ENCODE data around the gene DIRAS1. TPM values are rescaled to one million over a fixed set of nuclear protein-coding genes. Genes with fewer than 3 reads are reported as not detected.

The DIRAS1 gene, protein sequence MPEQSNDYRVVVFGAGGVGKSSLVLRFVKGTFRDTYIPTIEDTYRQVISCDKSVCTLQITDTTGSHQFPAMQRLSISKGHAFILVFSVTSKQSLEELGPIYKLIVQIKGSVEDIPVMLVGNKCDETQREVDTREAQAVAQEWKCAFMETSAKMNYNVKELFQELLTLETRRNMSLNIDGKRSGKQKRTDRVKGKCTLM
- total RNA-seq, result under 1 TPM; 0.11 to 0.72 TPM

DNA sequence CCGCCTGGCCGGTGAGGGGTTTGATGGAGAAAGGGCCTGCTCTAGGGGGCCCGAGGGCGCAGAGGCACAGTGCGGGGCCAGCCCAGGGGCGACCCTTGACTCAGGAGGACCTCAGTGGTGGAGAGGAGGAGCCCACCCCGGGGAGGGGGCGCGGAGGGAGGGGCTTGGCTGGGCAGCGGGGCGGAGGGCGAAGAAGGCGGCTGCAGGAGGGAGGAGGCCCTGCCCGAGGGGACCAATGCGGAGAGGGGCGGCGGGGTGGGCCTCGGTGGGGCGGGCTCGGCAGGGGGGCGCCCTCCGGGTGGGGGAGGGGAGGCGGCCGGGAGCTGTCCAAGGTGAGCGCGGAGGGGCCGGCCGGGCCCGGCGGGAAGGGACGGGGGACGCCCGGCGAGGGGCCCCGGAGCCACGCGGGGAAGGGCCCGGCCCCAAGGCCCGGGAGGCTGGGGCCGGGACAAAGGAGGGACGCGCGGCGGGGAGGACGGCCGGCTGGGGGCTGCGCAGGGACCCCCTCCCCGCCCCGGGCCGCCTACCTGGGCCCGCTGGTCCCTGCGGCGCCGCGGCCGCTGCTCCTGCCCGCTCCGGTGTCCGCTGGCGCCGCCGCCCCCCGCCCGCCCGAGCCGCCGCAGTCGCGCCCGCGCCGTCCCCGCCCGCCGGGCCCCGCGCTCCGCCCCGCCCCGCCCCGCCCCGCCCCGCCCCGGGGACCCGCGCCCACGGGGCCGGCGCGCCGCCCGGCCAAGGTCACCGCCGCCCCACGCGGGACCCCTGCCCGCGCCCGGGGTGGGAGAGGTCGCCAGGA lies at the start of gene DIRAS1:
DIRAS1 (minus strand) TSS at position 596 of the 793 bp plus-strand sequence. CDS start 3,566 bp downstream, outside the sequence.
- Mint-ChIP-seq H3K36me3 (peaks cover 0 to under 1% of the 10 kb centered on the region in 2 donors), H3K9me3 (peaks cover 0 to under 1% of the 10 kb centered on the region in 2 donors), H3K27ac (no peak within 1 kb of the TSS)
- no peak for DNase-seq (ENCODE audit: low spot score in 2 of 2)
- peak in 1 of 2 donors; percentile 52 for ATAC-seq

DNA sequence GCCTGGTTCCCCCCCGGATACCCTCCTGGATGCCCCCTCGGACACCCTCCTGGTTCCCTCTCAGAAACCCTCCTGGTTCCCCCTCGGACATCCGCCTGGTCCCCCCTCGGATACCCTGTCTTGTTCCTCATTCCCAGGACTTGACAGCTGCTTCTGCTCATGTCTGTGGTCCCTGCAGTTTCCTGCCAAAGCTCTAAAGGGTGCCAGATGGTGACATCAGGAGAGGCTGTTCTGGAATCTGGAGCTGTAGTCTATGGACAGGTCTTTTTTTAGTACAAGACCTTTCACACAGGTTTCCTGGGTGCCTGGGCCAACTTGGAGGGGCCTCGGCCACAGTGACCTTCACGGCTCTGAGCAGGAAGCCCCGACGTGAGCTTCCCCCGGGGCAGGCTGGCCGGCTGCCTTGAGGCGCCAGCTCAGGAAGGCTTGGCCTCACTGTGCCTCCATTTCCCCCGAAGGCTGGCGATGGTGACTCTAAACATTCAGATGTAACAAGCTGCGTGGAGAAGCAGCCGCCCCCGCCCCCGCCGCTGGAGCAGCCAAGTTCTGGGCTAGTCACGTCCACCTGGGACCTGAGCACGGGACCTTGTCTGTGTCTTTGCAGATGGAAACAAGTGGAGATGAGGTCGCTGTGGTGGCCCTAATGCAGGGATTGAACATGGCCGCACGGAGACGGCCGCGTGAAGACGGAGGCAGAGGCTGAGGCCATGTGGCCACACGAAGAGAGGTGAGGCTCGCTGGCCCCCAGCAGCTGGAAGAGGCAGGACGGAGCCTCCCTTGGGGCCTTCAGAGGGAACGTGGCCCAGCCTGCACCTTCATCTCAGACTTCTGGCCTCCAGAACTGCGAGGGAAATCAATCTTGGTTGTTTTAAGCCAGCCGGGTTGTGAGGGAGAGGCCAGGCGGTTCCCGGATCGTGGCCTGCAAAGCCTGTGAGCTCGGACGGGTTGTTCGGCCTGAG lies 49.2 kb upstream of the DIRAS1 start:
- Mint-ChIP-seq H3K36me3 (peaks cover 0 to 3% of the 10 kb centered on the region in 2 donors), H3K27ac (peak overlapping the region in 1 of 2 donors; percentile 44), H3K9me3 (no peaks in the 10 kb centered on the region)
- no peak for ATAC-seq
- no peak for DNase-seq (ENCODE audit: low spot score in 2 of 2)

DNA sequence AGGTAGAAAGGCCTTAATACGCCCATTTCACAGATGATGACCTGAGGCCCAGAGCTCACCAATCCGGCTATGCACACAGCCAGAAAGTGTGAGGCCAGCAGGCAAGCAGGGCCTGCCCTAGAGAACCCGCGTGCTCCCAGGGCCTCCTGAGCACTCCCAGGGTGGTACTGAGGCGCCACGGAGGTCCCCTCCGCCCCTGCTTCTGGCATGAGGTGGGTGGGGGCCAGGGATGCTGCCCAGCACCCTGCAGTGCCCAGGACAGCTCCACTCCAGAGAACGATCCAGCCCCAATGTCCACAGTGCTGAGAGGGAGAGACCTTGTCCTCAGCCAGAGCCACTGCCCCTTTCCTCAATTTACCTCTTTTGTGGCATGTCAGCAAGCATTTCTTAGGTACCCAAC lies 48.0 kb upstream of the DIRAS1 start:
- ATAC-seq (no peak), DNase-seq (ENCODE audit: low spot score in 2 of 2) (no peak)
- H3K36me3 Mint-ChIP-seq, result no peaks in the 10 kb centered on the region
- no peak overlapping the region for H3K27ac Mint-ChIP-seq
- no peaks in the 10 kb centered on the region for H3K9me3 Mint-ChIP-seq

DNA sequence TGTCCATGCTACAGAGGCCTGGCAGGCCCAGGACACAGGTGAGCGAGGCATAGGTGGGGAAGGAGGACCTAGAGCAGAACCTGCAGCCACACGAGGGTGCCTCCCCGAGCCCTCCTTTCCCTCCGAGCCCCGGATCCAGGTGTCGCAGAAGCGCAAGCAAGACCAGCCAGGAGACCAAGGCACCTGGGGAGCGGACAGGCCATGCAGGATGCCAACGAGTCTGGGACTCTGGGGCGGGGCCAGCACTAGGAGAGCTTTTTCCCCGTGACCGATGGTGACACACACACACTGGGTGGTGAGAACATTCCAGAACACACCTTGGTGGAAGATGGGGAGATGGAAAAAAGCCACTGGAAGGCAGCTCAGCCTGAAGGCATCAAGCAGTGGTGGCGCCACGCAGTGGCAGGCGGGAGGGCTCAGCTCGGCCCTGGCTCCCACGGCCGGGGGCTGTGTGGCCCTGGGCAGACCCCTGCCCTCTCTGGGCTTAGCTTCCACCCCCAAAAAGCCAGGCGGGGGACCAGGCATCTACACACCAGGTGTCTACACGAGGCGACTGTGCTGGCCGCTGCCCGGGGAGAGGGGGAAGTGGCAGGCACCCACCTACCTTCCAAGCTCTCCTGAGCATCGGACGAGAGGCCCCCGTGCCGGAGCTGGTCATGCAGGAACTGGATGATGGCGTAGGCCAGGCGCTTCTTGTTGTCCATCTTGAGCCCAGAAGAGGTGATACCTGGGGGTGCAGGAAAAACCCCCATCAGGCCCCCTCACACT lies 47.4 kb upstream of the DIRAS1 start:
- no peak overlapping the region for H3K27ac Mint-ChIP-seq
- no peaks in the 10 kb centered on the region for H3K9me3 Mint-ChIP-seq
- DNase-seq (ENCODE audit: low spot score in 2 of 2) (no peak), ATAC-seq (no peak)
- no peaks in the 10 kb centered on the region for H3K36me3 Mint-ChIP-seq

DNA sequence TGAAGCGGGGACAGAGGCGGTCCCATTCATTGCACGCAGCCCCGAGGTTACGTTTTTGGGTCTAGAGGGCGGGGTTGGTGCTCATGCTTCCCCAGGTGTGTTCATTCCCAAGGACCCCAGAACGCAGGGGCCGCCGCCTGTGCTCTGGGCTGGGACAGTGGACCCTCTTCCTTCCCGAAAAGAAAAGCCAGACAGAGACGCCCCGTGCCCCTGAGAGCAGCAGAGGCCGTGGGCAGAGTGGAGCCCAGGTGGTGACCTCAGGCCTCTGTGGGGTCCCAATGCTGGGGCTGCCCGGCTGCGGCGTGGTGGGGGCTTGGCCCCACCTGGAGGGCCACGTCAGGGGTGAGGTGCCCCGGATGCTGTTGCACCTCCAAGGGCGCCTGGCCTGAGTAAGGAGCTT lies 46.5 kb upstream of the DIRAS1 start:
- Mint-ChIP-seq H3K36me3 (no peaks in the 10 kb centered on the region), H3K9me3 (no peaks in the 10 kb centered on the region), H3K27ac (no peak overlapping the region)
- no peak for ATAC-seq
- DNase-seq (ENCODE audit: low spot score in 2 of 2), result no peak

DNA sequence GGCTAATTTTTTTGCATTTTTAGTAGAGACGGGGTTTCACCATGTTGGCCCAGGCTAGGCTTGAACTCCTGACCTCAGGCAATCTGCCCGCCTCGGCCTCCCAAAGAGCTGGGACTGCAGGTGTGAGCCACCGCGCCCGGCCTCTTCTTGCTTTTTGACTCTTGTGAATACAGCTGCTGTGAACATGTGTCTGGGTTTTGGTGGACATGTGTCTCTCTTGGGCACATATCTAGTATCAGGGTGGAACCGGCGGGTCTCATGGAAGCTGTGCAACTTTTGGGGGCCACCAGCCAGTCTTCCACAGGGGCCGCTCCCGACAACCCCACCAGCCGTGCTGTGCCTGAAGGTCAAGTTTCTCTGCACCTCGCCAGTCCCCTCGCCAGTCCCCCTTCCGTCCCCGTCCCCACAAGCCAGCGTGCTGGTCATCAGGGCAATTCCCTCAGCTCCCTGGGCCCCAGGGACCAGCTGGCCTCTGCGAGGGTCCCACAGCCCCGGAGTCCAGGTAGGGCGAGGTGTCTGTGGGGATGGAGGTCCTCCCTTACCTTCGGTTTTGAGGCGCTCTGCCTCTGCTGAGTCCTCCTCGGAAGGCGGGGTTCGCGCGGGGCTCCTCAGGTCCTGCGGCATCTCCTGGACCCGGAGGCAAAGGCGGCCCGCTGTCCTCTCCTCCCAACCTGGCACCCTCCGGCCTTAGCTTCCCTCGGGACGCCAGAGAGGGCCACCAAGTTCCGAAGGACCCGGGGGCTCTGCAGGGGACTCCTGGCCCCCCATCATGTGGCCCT lies 45.6 kb upstream of the DIRAS1 start:
- Mint-ChIP-seq H3K36me3 (no peaks in the 10 kb centered on the region), H3K9me3 (no peaks in the 10 kb centered on the region), H3K27ac (no peak overlapping the region)
- no peak for DNase-seq (ENCODE audit: low spot score in 2 of 2)
- no peak for ATAC-seq

DNA sequence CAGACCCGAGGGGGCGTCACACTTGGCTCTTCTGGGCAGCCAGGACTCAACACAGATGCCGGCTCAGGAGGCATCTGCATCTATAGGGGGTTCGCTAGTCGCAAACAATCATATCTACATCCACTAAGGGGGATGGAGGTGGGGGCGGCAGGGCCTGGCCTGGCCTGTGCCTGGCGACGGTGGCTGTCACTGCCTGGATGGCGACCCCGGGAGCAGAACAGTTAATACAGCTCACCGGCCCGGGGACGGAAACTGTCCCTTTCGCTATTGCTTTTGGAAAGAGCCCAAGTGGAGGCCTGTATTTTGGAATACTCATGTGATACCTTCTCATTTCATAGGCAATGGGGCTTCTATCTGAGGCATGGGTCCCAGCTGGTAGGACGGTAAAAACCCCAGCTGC lies 44.2 kb upstream of the DIRAS1 start:
- DNase-seq (ENCODE audit: low spot score in 2 of 2), result no peak
- H3K27ac Mint-ChIP-seq, result no peak overlapping the region
- H3K9me3 Mint-ChIP-seq, result no peaks in the 10 kb centered on the region
- ATAC-seq, result no peak
- H3K36me3 Mint-ChIP-seq, result no peaks in the 10 kb centered on the region

DNA sequence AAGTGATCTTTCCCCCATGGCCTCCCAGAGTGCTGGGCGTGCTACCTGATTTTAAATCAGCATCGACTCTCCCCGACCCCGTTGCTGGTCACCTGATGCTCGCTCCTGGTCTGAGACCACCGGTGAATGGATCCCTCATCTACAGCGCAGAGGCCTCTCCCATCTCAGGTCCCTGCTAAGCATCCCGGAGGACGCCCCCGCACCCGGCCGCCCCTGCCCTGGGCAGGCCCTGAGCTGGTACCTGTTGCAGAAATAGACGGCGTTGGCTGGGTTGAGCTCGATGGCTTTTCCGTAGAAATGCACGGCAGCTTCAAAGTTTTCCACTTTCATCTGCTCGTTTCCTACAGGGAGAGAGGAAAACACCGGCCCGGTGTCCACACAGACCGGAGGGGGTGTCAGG lies 43.8 kb upstream of the DIRAS1 start:
- no peaks in the 10 kb centered on the region for H3K9me3 Mint-ChIP-seq
- no peak overlapping the region for H3K27ac Mint-ChIP-seq
- H3K36me3 Mint-ChIP-seq, result no peaks in the 10 kb centered on the region
- no peak for DNase-seq (ENCODE audit: low spot score in 2 of 2)
- no peak for ATAC-seq

DNA sequence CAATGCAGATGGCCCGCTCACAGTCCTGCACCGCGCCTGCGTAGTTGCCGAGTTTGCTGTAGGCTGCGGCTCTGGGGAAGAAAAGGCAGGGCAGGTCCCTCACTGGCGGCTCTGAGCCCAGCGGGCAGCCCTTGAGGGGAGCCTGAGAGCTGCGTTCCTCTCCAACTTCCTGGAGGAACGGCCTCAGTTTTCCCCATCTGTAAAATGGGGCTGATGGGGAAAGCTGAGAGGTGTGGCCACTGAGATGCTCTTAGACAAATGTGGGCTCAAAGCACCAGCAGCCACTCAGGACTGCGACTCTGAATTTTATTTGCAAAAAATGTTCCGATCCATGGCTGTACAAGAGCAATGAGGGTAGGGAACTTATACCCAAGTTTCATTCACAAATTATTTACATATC lies 42.5 kb upstream of the DIRAS1 start:
- Mint-ChIP-seq H3K36me3 (no peaks in the 10 kb centered on the region), H3K9me3 (no peaks in the 10 kb centered on the region), H3K27ac (no peak overlapping the region)
- no peak for DNase-seq (ENCODE audit: low spot score in 2 of 2)
- ATAC-seq, result no peak

DNA sequence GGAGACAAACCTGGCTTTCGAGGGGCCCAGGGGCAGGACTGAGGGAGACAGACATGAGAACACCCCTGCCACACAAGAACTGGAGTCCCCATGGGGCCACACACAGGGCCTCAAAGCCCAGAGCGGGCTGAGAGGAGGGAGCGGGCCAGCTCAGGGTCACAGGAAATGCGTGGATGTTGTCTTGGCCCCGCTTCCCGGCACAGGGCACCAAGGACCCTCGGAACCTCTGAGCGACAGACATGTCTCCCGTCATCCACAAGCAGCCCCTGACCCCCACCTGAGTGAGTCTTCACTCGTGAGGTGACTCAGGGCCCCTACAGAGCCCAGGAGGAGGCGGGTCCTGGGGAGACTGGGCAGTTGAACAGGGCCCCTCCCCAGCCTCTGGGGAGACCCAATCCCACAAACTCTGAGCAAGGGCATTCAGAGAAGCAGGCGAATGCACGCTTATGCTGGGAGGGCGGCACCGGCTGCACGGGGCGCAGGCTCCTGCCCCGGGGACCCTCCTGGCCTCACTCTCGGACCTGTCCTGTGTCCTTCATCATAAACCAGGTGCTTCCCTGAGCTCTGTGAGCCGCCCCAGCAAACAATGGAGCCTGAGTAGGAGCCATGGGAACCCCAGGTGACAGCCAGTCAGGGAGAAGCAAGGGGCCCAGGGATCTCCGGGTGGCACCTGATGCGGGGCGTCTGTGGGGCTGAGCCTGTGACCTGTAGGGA lies 41.8 kb upstream of the DIRAS1 start:
- no peak overlapping the region for H3K27ac Mint-ChIP-seq
- no peak for ATAC-seq
- no peaks in the 10 kb centered on the region for H3K9me3 Mint-ChIP-seq
- no peaks in the 10 kb centered on the region for H3K36me3 Mint-ChIP-seq
- DNase-seq (ENCODE audit: low spot score in 2 of 2), result no peak

DNA sequence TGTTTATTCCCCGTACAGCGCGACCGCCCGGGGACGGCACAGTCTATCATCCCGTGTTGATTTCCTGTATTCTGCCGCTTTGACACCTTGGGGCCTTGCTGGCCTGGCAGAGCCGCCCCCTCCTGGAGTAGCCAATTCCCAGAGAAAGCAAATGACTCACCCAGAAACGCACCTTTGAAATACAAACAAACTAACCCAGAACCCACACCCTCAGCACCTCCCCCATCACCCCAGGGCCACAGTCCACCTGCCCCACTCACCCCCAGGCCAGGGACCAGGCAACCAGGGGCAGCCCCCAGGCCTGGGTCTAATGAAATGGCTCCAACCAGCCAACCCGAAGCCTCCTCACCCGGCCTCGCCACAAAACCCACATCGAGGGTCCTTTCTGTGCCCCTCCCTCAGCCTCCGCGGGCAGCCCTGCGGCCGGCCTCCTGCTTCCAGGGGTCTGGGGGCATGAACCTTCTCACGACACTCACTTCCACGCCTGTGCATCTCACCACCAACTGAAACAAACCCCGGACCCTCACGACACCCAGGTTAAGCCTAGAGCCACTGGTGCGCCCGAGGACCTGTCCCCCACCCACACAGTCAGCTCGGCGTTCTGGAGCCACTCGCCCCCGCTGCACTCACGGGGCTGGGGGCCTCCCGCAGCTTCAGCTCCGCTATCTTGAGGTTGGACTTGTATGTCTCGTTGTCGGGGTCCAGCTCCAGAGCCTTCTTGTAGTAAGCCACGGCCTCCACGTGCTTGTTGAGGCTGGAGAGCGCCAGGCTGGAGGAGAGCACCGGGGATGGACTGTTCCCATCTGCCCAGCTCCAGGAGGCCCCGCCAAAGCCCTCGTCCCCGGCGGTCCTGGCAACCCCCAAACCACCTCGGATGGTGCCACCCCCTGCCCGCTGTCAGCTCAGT lies 41.0 kb upstream of the DIRAS1 start:
- Mint-ChIP-seq H3K9me3 (no peaks in the 10 kb centered on the region), H3K27ac (no peak overlapping the region), H3K36me3 (no peaks in the 10 kb centered on the region)
- DNase-seq (ENCODE audit: low spot score in 2 of 2) (no peak), ATAC-seq (no peak)

DNA sequence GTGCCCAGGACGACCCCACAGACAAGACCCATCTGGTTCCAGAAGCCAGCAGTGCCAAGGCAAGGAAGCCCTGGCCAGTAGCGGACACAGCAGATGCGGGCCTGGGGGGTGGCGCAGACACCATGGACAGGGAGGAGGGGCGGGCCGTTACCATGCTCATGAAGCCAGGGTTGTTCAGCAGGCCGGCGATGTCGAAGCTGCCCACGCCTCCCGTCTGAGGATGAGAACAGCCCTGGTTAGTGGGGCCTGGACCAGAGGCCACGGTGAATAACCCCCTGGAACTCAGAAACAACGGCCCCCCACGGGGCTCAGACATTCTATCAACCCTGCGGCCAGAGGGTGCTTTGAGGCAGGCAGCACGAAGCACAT lies 40.1 kb upstream of the DIRAS1 start:
- Mint-ChIP-seq H3K36me3 (no peaks in the 10 kb centered on the region), H3K9me3 (no peaks in the 10 kb centered on the region), H3K27ac (no peak overlapping the region)

DNA sequence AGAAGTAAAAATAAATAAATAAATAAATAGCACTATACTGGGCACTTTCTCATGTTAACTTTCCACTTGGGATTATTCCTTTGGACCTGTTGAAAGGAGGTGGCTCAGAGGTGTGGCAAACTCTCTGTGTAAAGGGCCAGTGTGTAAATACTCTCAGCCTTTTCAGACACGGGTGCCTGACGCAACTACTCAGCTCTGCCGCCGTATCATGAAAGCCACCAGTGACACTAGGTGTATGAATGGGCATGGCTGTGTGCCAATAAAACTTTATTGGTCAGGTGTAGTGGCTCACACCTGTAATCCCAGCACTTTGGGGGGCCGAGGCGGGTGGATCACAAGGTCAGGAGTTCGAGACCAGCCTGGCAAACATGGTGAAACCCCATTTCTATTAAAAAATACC lies 38.8 kb upstream of the DIRAS1 start:
- no peak for DNase-seq (ENCODE audit: low spot score in 2 of 2)
- Mint-ChIP-seq H3K27ac (no peak overlapping the region), H3K9me3 (no peaks in the 10 kb centered on the region), H3K36me3 (no peaks in the 10 kb centered on the region)
- no peak for ATAC-seq

More for the DNA sequence above, 40.1 kb upstream of the DIRAS1 start:
- ATAC-seq, result no peak
- DNase-seq (ENCODE audit: low spot score in 2 of 2), result no peak

DNA sequence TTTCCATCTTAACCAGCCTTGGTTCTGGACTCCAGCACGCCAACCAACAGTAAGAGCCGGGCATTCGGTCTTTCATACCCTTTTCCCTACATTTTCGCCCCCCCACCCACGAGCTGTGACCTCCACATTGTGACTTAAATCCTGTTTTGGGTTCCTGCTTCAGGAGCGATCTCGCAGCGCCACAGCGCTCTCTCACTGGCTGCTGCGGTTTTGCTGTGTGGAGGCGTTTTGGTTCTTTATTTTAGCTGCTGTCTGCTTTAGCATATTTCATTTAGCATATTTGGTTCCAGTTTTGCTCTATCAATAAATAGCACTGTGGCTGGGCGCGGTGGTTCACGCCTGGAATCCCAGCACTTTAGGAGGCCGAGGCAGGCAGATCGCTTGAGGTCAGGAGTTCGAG lies 38.2 kb upstream of the DIRAS1 start:
- ATAC-seq, result no peak
- DNase-seq (ENCODE audit: low spot score in 2 of 2), result no peak
- Mint-ChIP-seq H3K9me3 (no peaks in the 10 kb centered on the region), H3K36me3 (no peaks in the 10 kb centered on the region), H3K27ac (no peak overlapping the region)

All from activated naive CD4-positive, alpha-beta T cell treated with anti-CD3 and anti-CD28 coated beads, Interleukin-2, amount 50 U/mL, for 72 hours (primary cell).